GM12801 (cell line): Measurements from ENCODE around the gene CDADC1.

Experiments used
- TF ChIP-seq, protein P1 (sequence below): IDR thresholded peaks from one replicate; pipeline ENCODE4 v1.5.1; 2011; ENCODE audit warnings: control low read depth; ENCODE audit not compliant: insufficient read length; ENCODE audit errors: extremely low read depth

The CDADC1 gene

DNA sequence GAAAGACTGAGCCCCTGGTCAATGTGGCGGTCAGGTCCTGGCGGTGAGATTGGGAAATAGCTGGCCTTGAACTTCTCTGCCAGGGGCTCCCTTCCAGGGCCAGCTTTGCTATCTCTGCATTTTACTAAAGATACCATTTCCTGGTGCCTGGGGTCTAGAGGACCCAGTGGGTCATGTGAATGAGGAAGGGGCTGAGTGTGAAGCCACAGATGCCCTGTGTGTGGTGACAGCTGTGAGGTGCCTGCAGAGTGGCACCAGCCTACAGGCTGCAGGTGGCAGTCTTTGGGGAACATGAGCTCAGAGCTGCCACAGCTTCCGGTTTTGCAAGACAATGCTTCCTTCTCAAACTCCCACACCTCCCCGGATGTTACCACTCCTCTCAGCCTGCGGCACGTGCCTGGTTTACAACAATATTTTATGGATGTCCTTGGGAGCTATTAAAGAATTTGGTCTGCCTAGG is 32.8 kb upstream of the CDADC1 start:
- TF ChIP-seq, protein P1, sequence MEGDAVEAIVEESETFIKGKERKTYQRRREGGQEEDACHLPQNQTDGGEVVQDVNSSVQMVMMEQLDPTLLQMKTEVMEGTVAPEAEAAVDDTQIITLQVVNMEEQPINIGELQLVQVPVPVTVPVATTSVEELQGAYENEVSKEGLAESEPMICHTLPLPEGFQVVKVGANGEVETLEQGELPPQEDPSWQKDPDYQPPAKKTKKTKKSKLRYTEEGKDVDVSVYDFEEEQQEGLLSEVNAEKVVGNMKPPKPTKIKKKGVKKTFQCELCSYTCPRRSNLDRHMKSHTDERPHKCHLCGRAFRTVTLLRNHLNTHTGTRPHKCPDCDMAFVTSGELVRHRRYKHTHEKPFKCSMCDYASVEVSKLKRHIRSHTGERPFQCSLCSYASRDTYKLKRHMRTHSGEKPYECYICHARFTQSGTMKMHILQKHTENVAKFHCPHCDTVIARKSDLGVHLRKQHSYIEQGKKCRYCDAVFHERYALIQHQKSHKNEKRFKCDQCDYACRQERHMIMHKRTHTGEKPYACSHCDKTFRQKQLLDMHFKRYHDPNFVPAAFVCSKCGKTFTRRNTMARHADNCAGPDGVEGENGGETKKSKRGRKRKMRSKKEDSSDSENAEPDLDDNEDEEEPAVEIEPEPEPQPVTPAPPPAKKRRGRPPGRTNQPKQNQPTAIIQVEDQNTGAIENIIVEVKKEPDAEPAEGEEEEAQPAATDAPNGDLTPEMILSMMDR = no peak

DNA sequence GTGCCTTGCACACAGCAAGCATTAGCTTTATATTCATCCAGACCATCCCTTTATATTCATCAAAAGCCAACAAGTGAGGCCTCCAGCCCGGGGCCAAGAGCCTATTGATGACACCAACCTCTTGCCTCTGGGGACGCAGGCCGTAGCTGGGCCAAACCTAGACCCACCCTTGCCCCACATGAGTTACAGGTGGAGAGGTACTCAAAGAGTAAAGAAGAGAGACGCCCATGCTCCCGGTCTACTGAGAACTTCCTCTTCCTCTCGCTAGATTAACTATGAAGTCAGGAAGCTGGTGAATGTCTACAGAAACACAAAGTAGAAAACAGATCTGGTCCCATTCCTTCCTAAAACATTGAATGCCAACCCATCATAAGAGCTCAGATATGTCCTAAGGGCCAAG is 31.4 kb upstream of the CDADC1 start:
- TF ChIP-seq, protein P1 = no peak

DNA sequence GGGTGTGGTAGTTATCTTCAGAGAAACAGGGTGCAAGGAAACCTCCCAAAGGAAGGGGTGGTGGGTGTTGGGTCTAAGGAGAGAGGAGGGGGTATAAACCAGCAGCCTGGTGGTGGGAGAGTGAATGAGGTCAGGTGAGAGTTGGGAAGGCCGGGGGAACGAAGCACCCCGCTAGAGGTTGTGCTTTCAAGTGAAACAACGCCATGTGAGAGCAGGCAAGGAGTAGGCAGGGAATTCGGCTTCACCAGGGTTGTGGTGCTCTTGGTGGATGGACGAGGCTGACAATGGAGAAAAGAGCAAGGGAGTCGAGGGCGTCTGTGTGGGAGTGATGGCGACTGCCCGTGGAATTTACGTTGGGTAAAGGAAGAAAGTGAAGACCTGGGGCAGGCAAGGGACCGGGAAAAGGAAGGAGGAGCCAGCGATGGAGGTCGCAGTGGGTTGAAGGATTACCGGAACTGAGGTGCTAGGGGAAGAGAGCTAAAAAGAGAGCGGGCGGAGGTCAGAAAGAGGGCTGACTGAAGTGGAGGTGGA is 29.7 kb upstream of the CDADC1 start:
- TF ChIP-seq, protein P1 = no peak

DNA sequence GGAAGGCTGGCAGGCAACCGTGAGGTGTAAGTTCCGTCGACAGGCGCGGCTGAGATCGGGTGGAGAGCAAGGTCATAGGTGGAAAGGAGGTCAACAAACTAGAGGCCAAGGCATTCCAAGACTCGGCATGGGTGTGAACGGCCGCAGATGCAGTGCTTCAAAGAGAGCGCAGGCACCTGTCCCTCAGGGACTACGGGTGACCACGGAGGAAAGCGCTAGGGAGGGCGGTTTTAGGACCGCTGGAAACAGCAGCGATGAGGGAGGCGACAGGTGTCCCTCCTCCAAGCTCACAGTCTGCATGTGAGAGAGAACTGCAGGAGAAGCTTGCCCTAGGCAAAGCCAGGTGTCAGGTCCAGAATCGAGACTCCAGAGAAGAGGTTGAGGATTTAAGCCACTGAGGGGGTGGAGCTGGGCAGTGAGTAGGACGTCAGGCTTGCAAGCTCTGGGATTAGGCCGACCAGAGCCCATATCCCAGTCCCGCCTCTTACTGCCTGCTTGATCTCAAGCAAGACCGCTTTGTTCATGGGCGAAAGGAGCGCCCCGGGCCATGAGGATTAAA is 29.2 kb upstream of the CDADC1 start:
- TF ChIP-seq, protein P1 = no peak

DNA sequence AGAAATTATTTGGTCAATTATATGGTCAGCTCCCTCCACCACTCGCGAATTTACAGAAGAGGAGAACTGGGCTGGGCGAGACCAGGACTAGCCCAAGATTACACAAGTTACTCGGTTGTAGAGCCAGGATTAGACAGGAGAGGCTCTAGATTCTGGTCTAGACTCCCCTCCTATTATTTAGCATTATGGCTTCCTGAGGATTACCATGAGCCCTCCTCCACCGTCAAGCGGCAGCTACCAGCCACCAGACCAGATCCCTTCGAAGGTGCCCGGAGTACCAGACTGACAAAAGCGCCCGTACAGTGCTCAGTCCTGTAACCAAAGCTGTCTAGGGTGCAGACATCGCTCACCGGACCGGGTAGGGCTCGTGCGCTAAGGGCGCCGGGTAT is 28.1 kb upstream of the CDADC1 start:
- TF ChIP-seq, protein P1 = no peak

DNA sequence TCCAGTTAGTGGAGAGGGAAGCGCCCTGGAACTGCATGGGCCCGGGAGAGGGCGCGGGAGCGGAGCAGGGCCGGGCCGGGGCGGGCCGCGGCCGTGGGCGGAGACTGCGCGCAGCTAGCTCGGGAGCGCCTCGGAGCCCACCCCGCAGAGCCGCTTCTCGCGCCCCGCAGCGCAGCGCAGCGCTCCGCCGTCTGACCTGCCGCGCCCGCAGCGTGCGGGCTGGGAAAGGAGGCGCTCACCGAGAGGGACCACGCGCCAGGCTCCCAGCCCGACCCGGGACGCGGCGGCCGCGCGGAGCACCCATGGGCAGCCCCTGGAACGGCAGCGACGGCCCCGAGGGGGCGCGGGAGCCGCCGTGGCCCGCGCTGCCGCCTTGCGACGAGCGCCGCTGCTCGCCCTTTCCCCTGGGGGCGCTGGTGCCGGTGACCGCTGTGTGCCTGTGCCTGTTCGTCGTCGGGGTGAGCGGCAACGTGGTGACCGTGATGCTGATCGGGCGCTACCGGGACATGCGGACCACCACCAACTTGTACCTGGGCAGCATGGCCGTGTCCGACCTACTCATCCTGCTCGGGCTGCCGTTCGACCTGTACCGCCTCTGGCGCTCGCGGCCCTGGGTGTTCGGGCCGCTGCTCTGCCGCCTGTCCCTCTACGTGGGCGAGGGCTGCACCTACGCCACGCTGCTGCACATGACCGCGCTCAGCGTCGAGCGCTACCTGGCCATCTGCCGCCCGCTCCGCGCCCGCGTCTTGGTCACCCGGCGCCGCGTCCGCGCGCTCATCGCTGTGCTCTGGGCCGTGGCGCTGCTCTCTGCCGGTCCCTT is 27.5 kb upstream of the CDADC1 start, which contains the start of gene MLNR:
Gene MLNR (plus strand): TSS at position 303 of the 820 bp plus-strand sequence. CDS start 0 bp downstream, at position 303.
- TF ChIP-seq, protein P1 = no peak

DNA sequence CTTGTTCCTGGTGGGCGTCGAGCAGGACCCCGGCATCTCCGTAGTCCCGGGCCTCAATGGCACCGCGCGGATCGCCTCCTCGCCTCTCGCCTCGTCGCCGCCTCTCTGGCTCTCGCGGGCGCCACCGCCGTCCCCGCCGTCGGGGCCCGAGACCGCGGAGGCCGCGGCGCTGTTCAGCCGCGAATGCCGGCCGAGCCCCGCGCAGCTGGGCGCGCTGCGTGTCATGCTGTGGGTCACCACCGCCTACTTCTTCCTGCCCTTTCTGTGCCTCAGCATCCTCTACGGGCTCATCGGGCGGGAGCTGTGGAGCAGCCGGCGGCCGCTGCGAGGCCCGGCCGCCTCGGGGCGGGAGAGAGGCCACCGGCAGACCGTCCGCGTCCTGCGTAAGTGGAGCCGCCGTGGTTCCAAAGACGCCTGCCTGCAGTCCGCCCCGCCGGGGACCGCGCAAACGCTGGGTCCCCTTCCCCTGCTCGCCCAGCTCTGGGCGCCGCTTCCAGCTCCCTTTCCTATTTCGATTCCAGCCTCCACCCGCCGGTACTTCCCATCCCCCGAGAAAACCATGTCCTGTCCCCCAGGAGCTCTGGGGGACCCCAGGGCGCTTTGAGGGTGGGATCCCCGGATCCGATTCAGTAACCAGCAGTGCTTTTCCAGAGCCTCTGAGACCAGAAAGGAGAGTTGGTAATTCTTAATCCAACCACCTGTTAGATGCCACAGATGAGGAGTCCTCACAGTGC is 26.7 kb upstream of the CDADC1 start:
- TF ChIP-seq, protein P1 = no peak
